OCI-LY7 (cell line): ENCODE measurements around the gene TAS1R2. TPM values are rescaled to one million over a fixed set of nuclear protein-coding genes. Genes with fewer than 3 reads are reported as not detected.

ENCODE experiments used
- BruUV-seq: library from RNA; stranded (reverse); fragments of 400-500 nt; replicated peaks from 2 replicates; lab custom pipeline; 2021; lab: Mats Ljungman, UMichigan
- CTCF ChIA-PET: fragments of 300-600 bp; sonication (Branson Sonifier 250); formaldehyde crosslinking; loops from one replicate; lab custom pipeline; 2022; ENCODE audit warnings: antibody characterized with exemption; ENCODE audit not compliant: unreplicated experiment; lab: Charles Lee
- POLR2A ChIA-PET: fragments of 300-600 bp; sonication (Branson Sonifier 250); formaldehyde crosslinking; loops from one replicate; lab custom pipeline; 2022; ENCODE audit warnings: antibody characterized with exemption; lab: Charles Lee
- DNase-seq: peaks from one replicate; pipeline ENCODE4 v3.0.0-alpha.2; 2015; ENCODE audit warnings: low spot score
- H2AFZ ChIP-seq: fragments of 200-600 bp; sonication (generic), shearing (Covaris generic); 2 replicates; pipeline ENCODE4 v1.6.1; 2014; ENCODE audit warnings: mild to moderate bottlenecking, antibody characterized with exemption, low read length, moderate library complexity
- H3K27ac ChIP-seq: fragments of 200-600 bp; sonication (generic); 2 replicates; pipeline ENCODE4 v1.5.1; 2014; ENCODE audit warnings: mixed run types, low read depth, mild to moderate bottlenecking, moderate library complexity, low read length, inconsistent platforms; ENCODE audit not compliant: poor library complexity, severe bottlenecking
- H3K36me3 ChIP-seq: fragments of 200-600 bp; sonication (generic); 2 replicates; pipeline ENCODE4 v1.6.1; 2014; ENCODE audit warnings: mild to moderate bottlenecking, antibody characterized with exemption, low read length, moderate library complexity, mixed read lengths; ENCODE audit not compliant: insufficient read depth
- H3K4me1 ChIP-seq: fragments of 200-600 bp; sonication (generic); 2 replicates; pipeline ENCODE4 v1.5.1; 2014; ENCODE audit warnings: mild to moderate bottlenecking, low read length; ENCODE audit not compliant: insufficient read depth, poor library complexity, severe bottlenecking
- H3K4me2 ChIP-seq: fragments of 200-600 bp; sonication (generic); 2 replicates; pipeline ENCODE4 v1.6.1; 2014; ENCODE audit warnings: mild to moderate bottlenecking, low read length
- H3K4me3 ChIP-seq: fragments of 200-600 bp; sonication (generic); 2 replicates; pipeline ENCODE4 v1.5.1; 2014; ENCODE audit warnings: mild to moderate bottlenecking, low read depth, low read length; ENCODE audit not compliant: poor library complexity, severe bottlenecking
- H3K79me2 ChIP-seq: fragments of 200-600 bp; sonication (generic); 2 replicates; pipeline ENCODE4 v1.6.1; 2016; ENCODE audit warnings: low read depth, mild to moderate bottlenecking, low read length, moderate library complexity, mixed read lengths; ENCODE audit not compliant: insufficient read depth
- H3K9me2 ChIP-seq: fragments of 200-600 bp; sonication (generic); 2 replicates; pipeline ENCODE4 v1.6.1; 2016; ENCODE audit warnings: mild to moderate bottlenecking, low read length, mixed read lengths; ENCODE audit not compliant: insufficient read depth
- H3K9me3 ChIP-seq: fragments of 200-600 bp; sonication (generic); 2 replicates; pipeline ENCODE4 v1.6.1; 2014; ENCODE audit warnings: mild to moderate bottlenecking, mixed run types, low read length, mixed read lengths
- H4K20me1 ChIP-seq: fragments of 200-600 bp; sonication (generic); 2 replicates; pipeline ENCODE4 v1.6.1; 2014; ENCODE audit warnings: mild to moderate bottlenecking, antibody characterized with exemption, low read length, moderate library complexity, mixed read lengths; ENCODE audit not compliant: insufficient read depth
- EZH2phosphoT487 ChIP-seq: fragments of 200-600 bp; sonication (generic); IDR thresholded peaks from 2 replicates; pipeline ENCODE4 v1.6.1; 2018; ENCODE audit warnings: low read depth, borderline replicate concordance, mild to moderate bottlenecking, mixed run types, antibody characterized with exemption, low read length, moderate library complexity, mixed read lengths
- intact Hi-C: fragments of 100-400 bp; cut with micrococcal nuclease; formaldehyde crosslinking; loops from one replicate; pipeline ENCODE4 v1.10.0; 2022; ENCODE audit not compliant: unreplicated experiment
- total RNA-seq, 2 experiments: library from RNA; depleted of rRNA in 1 of 2; stranded (reverse); fragments of >200 nt in 1 of 2; shearing (Covaris generic) in 1 of 2; gene quantifications; 2 replicates each; pipeline ENCODE4 v1.2.3, GENCODE V29; 2014 to 2022
- TF ChIP-seq, protein P1 (sequence below): fragments of 200-600 bp; sonication (generic); conservative IDR thresholded peaks from 2 replicates; pipeline ENCODE4 v1.5.1; 2014; ENCODE audit warnings: mild to moderate bottlenecking, antibody characterized with exemption, low read length, moderate library complexity, mixed read lengths

Gene TAS1R2
- total RNA-seq, 2 experiments from 2014 or later, result not detected

DNA sequence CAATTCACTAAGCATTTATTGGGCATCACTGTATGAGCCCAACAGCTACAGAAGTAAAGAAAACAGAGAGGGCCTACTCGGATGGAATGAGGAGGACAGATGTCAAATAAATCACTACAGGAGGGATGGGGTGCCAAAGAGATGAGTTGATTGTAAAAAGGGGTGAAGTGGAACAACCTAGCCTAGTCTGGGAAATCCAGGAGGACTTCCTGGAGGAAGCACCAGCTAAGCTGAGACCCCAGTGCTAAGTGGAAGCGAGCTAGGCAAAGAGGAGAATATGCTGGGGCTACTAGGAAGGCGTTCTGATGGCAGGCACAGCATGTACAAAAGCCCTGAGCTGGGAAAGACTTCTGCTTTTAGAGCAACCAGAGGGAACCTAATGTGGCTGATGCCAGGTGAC lies 42.1 kb downstream of the TAS1R2 start:
- POLR2A ChIA-PET, result interaction anchor here (0.5 kb wide), 1 partner anchor 15 kb away, joined by 3 read pairs; no protein-coding TSS in a partner anchor
- TF ChIP-seq EZH2phosphoT487, result no peak
- TF ChIP-seq, protein P1, sequence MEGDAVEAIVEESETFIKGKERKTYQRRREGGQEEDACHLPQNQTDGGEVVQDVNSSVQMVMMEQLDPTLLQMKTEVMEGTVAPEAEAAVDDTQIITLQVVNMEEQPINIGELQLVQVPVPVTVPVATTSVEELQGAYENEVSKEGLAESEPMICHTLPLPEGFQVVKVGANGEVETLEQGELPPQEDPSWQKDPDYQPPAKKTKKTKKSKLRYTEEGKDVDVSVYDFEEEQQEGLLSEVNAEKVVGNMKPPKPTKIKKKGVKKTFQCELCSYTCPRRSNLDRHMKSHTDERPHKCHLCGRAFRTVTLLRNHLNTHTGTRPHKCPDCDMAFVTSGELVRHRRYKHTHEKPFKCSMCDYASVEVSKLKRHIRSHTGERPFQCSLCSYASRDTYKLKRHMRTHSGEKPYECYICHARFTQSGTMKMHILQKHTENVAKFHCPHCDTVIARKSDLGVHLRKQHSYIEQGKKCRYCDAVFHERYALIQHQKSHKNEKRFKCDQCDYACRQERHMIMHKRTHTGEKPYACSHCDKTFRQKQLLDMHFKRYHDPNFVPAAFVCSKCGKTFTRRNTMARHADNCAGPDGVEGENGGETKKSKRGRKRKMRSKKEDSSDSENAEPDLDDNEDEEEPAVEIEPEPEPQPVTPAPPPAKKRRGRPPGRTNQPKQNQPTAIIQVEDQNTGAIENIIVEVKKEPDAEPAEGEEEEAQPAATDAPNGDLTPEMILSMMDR, result no peak
- no peak overlapping the region for H3K27ac ChIP-seq
- H4K20me1 ChIP-seq, result no peaks in the 10 kb centered on the region
- H3K79me2 ChIP-seq, result no peaks in the 10 kb centered on the region
- no peaks in the 10 kb centered on the region for H3K4me1 ChIP-seq
- no peak overlapping the region for H3K4me2 ChIP-seq
- H3K9me2 ChIP-seq, result no peaks in the 10 kb centered on the region
- no peak overlapping the region for H2AFZ ChIP-seq
- no peak for DNase-seq
- CTCF ChIA-PET, result no interaction called here
- intact Hi-C loops, result no loop called here
- no TSS peak for BruUV-seq
- no peak overlapping the region for H3K4me3 ChIP-seq
- no peaks in the 10 kb centered on the region for H3K36me3 ChIP-seq
- H3K9me3 ChIP-seq, result no peaks in the 10 kb centered on the region

GRCh38 chr1:18816808-18817207 lies 42.7 kb downstream of the TAS1R2 start:
- intact Hi-C loops, result no loop called here
- DNase-seq, result no peak
- Histone ChIP-seq H3K4me1 (no peaks in the 10 kb centered on the region), H3K4me2 (no peak overlapping the region), H3K9me3 (no peaks in the 10 kb centered on the region), H3K4me3 (no peak overlapping the region), H3K9me2 (no peaks in the 10 kb centered on the region), H3K79me2 (no peaks in the 10 kb centered on the region), H4K20me1 (no peaks in the 10 kb centered on the region), H3K27ac (no peak overlapping the region), H3K36me3 (no peaks in the 10 kb centered on the region), H2AFZ (no peak overlapping the region)
- POLR2A ChIA-PET, result interaction anchor here (0.5 kb wide), 1 partner anchor 16 kb away, joined by 3 read pairs; no protein-coding TSS in a partner anchor
- CTCF ChIA-PET, result no interaction called here
- BruUV-seq, result no TSS peak
- no peak for TF ChIP-seq EZH2phosphoT487
- TF ChIP-seq, protein P1, result no peak

DNA sequence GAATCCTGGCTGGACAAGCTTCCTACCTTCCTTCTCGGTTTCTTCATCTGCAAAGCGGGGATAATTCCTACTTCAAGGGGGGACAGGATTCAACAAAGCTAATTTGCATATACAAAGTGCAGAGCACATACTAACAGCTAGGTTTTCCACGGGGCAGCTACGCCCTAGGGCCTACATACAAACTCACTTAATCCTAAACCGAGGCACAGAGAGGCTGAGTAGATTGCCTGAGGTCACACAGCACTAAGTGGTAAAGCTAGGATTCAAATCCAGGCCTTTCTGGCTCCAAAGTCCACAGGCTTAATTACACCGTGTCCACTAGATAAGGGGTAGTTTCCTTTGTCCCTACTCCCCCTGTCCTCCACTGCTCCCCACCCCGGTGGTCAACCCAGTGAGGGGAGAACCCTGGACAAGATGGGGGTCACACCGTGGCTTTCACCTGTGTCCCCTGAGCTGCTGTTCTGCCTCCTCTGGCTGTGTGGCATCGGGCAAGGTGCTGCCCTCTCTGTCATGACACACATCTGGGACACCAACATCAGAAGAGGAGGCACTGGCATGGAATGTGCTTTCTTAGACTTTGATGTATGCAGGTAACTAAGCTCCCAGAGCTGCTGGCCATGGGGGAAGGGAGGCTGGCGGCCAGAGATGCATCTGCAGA lies 44.5 kb downstream of the TAS1R2 start:
- H4K20me1 ChIP-seq, result no peaks in the 10 kb centered on the region
- H3K4me2 ChIP-seq, result no peak overlapping the region
- BruUV-seq, result no TSS peak
- H3K36me3 ChIP-seq, result no peaks in the 10 kb centered on the region
- H3K9me2 ChIP-seq, result no peaks in the 10 kb centered on the region
- DNase-seq, result no peak
- no peaks in the 10 kb centered on the region for H3K9me3 ChIP-seq
- TF ChIP-seq, protein P1, result no peak
- no peak for TF ChIP-seq EZH2phosphoT487
- H3K4me1 ChIP-seq, result no peaks in the 10 kb centered on the region
- H3K27ac ChIP-seq, result no peak overlapping the region
- H3K79me2 ChIP-seq, result no peaks in the 10 kb centered on the region
- ChIA-PET POLR2A (interaction anchor here (1.5 kb wide), 1 partner anchor 8 kb away, joined by 3 read pairs; no protein-coding TSS in a partner anchor), CTCF (no interaction called here)
- no peak overlapping the region for H3K4me3 ChIP-seq
- no peak overlapping the region for H2AFZ ChIP-seq
- intact Hi-C loops, result no loop called here
